Motor neuron (in vitro differentiated cells): ENCODE data around the gene HIPK1. TPM values are rescaled to one million over a fixed set of nuclear protein-coding genes. Genes with fewer than 3 reads are reported as not detected.
A peak's percentile ranks its signal among the peaks of the same experiment; 100 is the strongest.
"Not testable (repeated sequence)": the region's sequence is repeated elsewhere in the genome, so short reads cannot be mapped to it uniquely, and the experiment has no call there.

Experiments used
- ATAC-seq, 8 experiments: fragments of 200-7000 bp; cut with Tn5 transposase; replicated peaks in 6 of 8; 2 replicates each; pipeline ENCODE4 v1.8.0; 2021; ENCODE audit warnings: mild to moderate bottlenecking in 8 of 8, moderate library complexity in 8 of 8
- H3K27ac ChIP-seq, 2 donors: fragments of 250-450 bp; sonication (Bioruptor Pico); 2 replicates each; pipeline ENCODE4 v1.9.0; 2021; ENCODE audit warnings: antibody characterized with exemption in 2 of 2, mild to moderate bottlenecking in 2 of 2, moderate library complexity in 1 of 2
- H3K4me1 ChIP-seq, 2 donors: fragments of 250-450 bp; sonication (Bioruptor Pico); replicated peaks in 1 of 2; 2 replicates each; pipeline ENCODE4 v1.6.1; 2021; ENCODE audit warnings: antibody characterized with exemption in 2 of 2, mild to moderate bottlenecking in 2 of 2, moderate library complexity in 1 of 2
- H3K4me3 ChIP-seq, 5 donors: fragments of 250-450 bp; sonication (Bioruptor Pico); 2 replicates each; pipeline ENCODE4 v1.9.0; 2021; ENCODE audit warnings: antibody characterized with exemption in 5 of 5, mild to moderate bottlenecking in 5 of 5, moderate library complexity in 4 of 5
- WGBS, 10 experiments: fragments of 450-650 bp; shearing (Covaris generic); methylation state at CpG; one replicate each; pipeline ENCODE4 v1.0.0; 2022; 5-methylcytosine and 5-hydroxymethylcytosine counted together
- in situ Hi-C, 9 experiments: fragments of 400-800 bp; cut with MboI; loops; one replicate each; pipeline ENCODE4 v1.15.0; 2021; ENCODE audit warnings: low sequenced_read_pairs in 9 of 9, low pct_unique_long_range_greater_than_20kb in 2 of 9; ENCODE audit not compliant: unreplicated experiment in 9 of 9
- total RNA-seq, 8 experiments: library from RNA; unstranded; fragments of 300-600 nt; gene quantifications; 2 replicates each; pipeline versions ENCODE4 v1.2.3 to v1.2.4, GENCODE V29; 2022

HIPK1 gene
- total RNA-seq, 8 experiments from 2014 or later: 12.5 to 59.5 (median 30.9) TPM

GRCh38 chr1:113995382-113995781, 66.3 kb downstream of the HIPK1 start:
- Histone ChIP-seq H3K4me1 (peaks cover 0 to 11% of the 10 kb centered on the region in 2 donors), H3K27ac (no peak overlapping the region), H3K4me3 (no peak overlapping the region)
- in situ Hi-C loops: loop anchor here in 4 of 9 experiments (25.0 kb wide), 1 partner anchor 292 kb away; no protein-coding TSS in a partner anchor
- WGBS, 10 experiments: 70 to 100% (median 91%) methylated on average over 1 to 2 of the region's 2 CpGs
- no peak for ATAC-seq

GRCh38 chr1:113998361-113998760, 69.2 kb downstream of the HIPK1 start:
- ATAC-seq: no peak
- peaks cover 12 to 25% of the 10 kb centered on the region in 2 donors for H3K4me1 ChIP-seq
- H3K27ac ChIP-seq: no peak overlapping the region
- in situ Hi-C loops: loop anchor here in 4 of 9 experiments (25.0 kb wide), 1 partner anchor 289 kb away; no protein-coding TSS in a partner anchor
- H3K4me3 ChIP-seq: no peak overlapping the region
- WGBS, 10 experiments: 0 to 97% (median 93%) methylated on average over 1 to 4 of the region's 4 CpGs; no CpG with 5 or more reads in 1 of the 10 experiments

GRCh38 chr1:113999233-113999632, 70.1 kb downstream of the HIPK1 start:
- peaks cover 14 to 28% of the 10 kb centered on the region in 2 donors for H3K4me1 ChIP-seq
- in situ Hi-C loops: loop anchor here in 4 of 9 experiments (25.0 kb wide), 1 partner anchor 288 kb away; no protein-coding TSS in a partner anchor
- WGBS, 10 experiments: 0 to 100% (median 94%) methylated on average over 1 to 2 of the region's 2 CpGs; no CpG with 5 or more reads in 1 of the 10 experiments
- ATAC-seq: no peak
- no peak overlapping the region for H3K27ac ChIP-seq
- no peak overlapping the region for H3K4me3 ChIP-seq

- H3K4me1 ChIP-seq: peaks cover 14 to 28% of the 10 kb centered on the region in 2 donors
- H3K4me3 ChIP-seq: no peak overlapping the region
- H3K27ac ChIP-seq: no peak overlapping the region
- 50 to 100% (median 68%) methylated on average over 1 to 2 of the region's 2 CpGs for WGBS, 10 experiments
- in situ Hi-C loops: loop anchor here in 4 of 9 experiments (25.0 kb wide), 1 partner anchor 288 kb away; no protein-coding TSS in a partner anchor
- ATAC-seq: peak in 5 of 8 experiments; percentile 54 to 79 (median 67)
These were observed 70.7 kb downstream of the HIPK1 start for GRCh38 chr1:113999799-114000198.

GRCh38 chr1:114000406-114000805, 71.3 kb downstream of the HIPK1 start:
- Histone ChIP-seq H3K27ac (no peak overlapping the region), H3K4me1 (peaks cover 14 to 28% of the 10 kb centered on the region in 2 donors), H3K4me3 (no peak overlapping the region)
- in situ Hi-C loops: no loop called here
- ATAC-seq: no peak

GRCh38 chr1:114002492-114003239, 73.5 kb downstream of the HIPK1 start:
- Histone ChIP-seq H3K27ac (peak overlapping the region in 1 of 2 donors; percentile 37), H3K4me1 (peaks cover 14 to 28% of the 10 kb centered on the region in 2 donors), H3K4me3 (no peak overlapping the region)
- in situ Hi-C loops: no loop called here
- WGBS, 10 experiments: 13 to 60% (median 52%) methylated on average over 3 to 9 of the region's 15 CpGs; no CpG with 5 or more reads in 5 of the 10 experiments
- ATAC-seq: peak; percentile 60 to 100 (median 82)

GRCh38 chr1:114003431-114003830, 74.3 kb downstream of the HIPK1 start:
- in situ Hi-C loops: no loop called here
- ATAC-seq: peak in 1 of 8 experiments; percentile 2
- H3K4me3 ChIP-seq: no peak overlapping the region
- WGBS, 10 experiments: 40 to 91% (median 70%) methylated on average over 1 to 5 of the region's 5 CpGs; no CpG with 5 or more reads in 2 of the 10 experiments
- H3K27ac ChIP-seq: no peak overlapping the region
- peaks cover 15 to 28% of the 10 kb centered on the region in 2 donors for H3K4me1 ChIP-seq

GRCh38 chr1:114006825-114007224, 77.7 kb downstream of the HIPK1 start:
- in situ Hi-C loops, ATAC-seq: not testable (repeated sequence)
- WGBS, 10 experiments: 80 to 100% (median 83%) methylated on average over 2 to 3 of the region's 4 CpGs; no CpG with 5 or more reads in 4 of the 10 experiments

GRCh38 chr1:114008480-114008941, 79.4 kb downstream of the HIPK1 start:
- 50 to 83% (median 60%) methylated on average over 1 to 2 of the region's 2 CpGs; no CpG with 5 or more reads in 3 of the 10 experiments for WGBS, 10 experiments

More at GRCh38 chr1:114006825-114007224, 77.7 kb downstream of the HIPK1 start:
- H3K4me1 ChIP-seq: peaks cover 14 to 17% of the 10 kb centered on the region in 2 donors
- not testable (repeated sequence) for H3K27ac ChIP-seq, H3K4me3 ChIP-seq

GRCh38 chr1:114008993-114009392, 79.9 kb downstream of the HIPK1 start:
- no peak overlapping the region for H3K27ac ChIP-seq
- peak in 1 of 8 experiments; percentile 43 for ATAC-seq
- peaks cover 0 to 3% of the 10 kb centered on the region in 2 donors for H3K4me1 ChIP-seq
- no peak overlapping the region for H3K4me3 ChIP-seq
- in situ Hi-C loops: no loop called here

More at GRCh38 chr1:114008480-114008941, 79.4 kb downstream of the HIPK1 start:
- Histone ChIP-seq H3K4me1 (peaks cover 1 to 4% of the 10 kb centered on the region in 2 donors), H3K4me3 (no peak overlapping the region), H3K27ac (no peak overlapping the region)
- in situ Hi-C loops: no loop called here
- ATAC-seq: peak in 6 of 8 experiments; percentile 41 to 74 (median 54)

GRCh38 chr1:114009393-114009792, 80.3 kb downstream of the HIPK1 start:
- in situ Hi-C loops: no loop called here
- ATAC-seq: peak in 1 of 8 experiments; percentile 29
- Histone ChIP-seq H3K4me3 (no peak overlapping the region), H3K27ac (no peak overlapping the region), H3K4me1 (peaks cover 0 to 3% of the 10 kb centered on the region in 2 donors)
- 50 to 83% (median 78%) methylated on average over 1 of the region's 1 CpG; no CpG with 5 or more reads in 2 of the 10 experiments for WGBS, 10 experiments

- Histone ChIP-seq H3K27ac (no peak overlapping the region), H3K4me3 (no peak overlapping the region), H3K4me1 (peaks cover 0 to 3% of the 10 kb centered on the region in 2 donors)
- 24 to 93% (median 72%) methylated on average over 1 to 9 of the region's 9 CpGs for WGBS, 10 experiments
- no peak for ATAC-seq
- in situ Hi-C loops: no loop called here
These were observed 81.5 kb downstream of the HIPK1 start for GRCh38 chr1:114010433-114011184.

- no peak overlapping the region for H3K4me3 ChIP-seq
- in situ Hi-C loops: no loop called here
- no peak for ATAC-seq
- H3K4me1 ChIP-seq: peaks cover 0 to 3% of the 10 kb centered on the region in 2 donors
- no peak overlapping the region for H3K27ac ChIP-seq
These were observed 82.7 kb downstream of the HIPK1 start for GRCh38 chr1:114011796-114012195.
